Midbrain (tissue), 1 donor: Measurements from ENCODE around the gene RALB.
A peak's percentile ranks its signal among the peaks of the same experiment; 100 is the strongest.
"Not testable (repeated sequence)": the region's sequence is repeated elsewhere in the genome, so short reads cannot be mapped to it uniquely, and the experiment has no call there.

Experiments
- DNase-seq: peaks from one replicate; lab custom pipeline; 2025; lab: John Stamatoyannopoulos, UW

Gene RALB

DNA sequence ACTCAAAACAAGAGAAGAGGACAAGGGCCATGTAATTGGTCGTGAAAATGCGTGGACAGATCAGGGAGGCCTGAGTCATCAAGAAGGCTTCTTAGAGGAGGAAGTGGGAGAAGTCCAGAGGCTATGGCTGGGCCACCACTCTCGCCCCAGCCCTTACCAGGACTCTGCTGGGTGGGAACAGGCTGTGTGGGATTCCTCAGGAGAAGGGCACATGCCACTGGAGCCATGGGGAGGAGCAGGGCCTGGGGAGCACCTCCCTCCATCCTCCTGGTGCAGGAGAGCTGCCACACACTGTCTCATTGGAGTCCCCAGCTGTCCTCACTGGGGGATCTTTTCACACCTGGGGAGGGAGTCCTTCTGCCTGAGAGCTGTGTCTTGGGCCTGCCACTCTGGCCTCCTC is 9.4 kb upstream of the RALB start:
- DNase-seq, result no peak

DNA sequence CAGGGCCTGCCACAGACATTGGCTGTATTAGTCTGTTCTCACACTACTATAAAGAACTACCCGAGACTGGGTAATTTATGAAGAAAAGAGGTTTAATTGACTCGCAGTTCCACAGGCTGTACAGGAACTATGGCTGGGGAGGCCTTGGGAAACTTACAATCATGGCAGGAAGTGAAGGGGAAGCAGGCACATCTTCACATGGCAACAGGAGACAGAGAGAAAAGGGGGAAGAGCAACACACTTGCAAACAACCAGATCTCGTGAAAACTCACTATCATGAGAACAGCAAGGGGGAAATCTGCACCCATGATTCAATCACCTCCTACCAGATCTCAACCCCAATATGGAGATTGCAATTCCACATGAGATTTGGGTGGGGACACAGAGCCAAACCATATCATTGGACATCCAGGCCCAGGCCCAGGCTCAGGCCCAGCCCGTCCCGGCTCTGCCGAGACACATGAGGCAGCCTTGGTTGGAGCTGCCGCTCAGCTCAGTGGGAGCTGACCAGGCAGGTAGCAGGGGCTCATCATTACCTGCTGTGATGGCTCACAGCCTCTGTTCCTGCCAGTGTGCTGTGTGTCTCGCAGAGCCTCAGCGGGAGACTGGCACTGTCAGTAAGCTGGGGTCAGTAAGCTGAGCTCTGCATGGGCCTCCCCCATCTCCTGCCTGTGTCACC is 8.6 kb upstream of the RALB start:
- DNase-seq, result no peak

DNA sequence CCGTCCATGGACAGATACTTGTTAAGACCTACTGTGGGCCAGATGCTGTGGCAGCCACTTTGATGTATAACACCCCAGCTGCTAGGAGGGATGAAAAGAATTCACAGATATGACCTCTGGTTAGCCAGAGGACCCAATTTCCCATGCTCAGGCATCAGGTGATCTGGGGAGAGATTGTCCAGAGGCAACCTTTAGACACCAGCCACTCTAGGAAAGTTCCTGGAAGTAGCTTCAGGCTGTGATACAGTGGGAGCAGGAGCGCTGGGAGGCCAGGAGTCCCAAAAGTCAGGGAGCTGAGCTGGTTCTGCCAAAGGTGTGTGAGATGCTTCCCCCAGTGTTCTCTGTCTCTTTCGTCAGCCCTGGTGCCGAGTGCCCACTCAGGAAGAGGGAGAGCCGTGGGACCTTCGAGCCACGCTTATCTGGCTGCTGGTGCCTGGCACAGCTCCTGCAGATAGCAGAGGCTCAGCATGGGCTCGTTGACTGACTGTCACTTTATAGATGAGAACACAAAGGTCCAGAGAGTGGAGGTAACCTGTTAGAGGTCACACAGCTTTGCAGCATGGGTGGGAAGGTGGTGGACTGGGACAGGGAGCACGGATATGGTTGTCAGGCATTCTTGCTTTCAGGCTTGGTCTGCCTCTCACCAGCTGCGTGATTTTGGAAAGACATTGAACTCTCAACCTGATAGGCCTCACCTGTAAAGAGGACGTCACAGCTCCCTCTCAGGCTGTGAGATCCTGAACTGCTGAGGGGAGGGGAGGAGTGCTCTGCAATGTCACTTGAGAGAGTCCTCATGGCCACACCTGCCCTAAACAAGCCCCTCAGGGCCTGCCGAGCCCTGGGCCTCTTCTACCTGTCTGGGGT is 7.8 kb upstream of the RALB start:
- DNase-seq, result no peak

DNA sequence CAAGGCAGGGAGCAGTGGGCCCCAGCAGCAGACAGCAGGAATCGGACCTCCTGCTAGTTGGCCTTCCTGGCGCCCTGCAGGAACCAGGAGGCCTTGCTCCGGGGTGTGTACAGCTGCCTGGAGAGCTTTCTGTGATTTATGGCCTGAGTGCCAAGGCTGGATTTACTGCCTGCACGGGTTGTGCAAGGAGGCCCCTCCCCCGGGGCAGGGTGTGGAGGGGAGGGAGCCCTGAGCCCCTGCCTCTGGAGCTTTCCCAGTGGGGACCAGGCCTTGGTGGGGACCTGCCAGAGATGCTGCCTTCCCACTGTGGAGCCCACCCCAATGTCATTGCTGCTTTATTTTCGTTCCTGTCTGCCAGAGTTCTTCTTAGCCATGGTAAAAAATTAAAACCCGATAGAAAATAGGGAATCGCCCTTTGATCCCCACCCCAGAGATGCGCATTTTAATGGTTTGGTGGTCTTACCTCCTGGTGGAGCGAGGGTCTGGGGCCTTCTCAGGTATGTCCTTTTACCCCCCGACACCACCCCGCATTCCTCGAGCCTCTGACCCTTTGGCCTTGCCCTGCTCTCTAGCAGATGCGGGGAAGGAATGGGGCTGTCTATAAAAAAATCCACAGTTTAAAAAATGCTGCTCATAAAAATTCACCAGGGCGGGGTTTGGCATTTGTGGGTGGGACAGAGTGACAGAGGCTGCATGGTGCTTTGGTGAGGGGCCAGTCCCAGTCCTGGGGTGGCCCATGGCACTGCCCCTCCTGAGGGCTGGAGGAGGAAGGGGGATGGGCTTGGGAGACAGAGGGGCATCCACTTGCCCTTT is 6.9 kb upstream of the RALB start:
- DNase-seq, result no peak

DNA sequence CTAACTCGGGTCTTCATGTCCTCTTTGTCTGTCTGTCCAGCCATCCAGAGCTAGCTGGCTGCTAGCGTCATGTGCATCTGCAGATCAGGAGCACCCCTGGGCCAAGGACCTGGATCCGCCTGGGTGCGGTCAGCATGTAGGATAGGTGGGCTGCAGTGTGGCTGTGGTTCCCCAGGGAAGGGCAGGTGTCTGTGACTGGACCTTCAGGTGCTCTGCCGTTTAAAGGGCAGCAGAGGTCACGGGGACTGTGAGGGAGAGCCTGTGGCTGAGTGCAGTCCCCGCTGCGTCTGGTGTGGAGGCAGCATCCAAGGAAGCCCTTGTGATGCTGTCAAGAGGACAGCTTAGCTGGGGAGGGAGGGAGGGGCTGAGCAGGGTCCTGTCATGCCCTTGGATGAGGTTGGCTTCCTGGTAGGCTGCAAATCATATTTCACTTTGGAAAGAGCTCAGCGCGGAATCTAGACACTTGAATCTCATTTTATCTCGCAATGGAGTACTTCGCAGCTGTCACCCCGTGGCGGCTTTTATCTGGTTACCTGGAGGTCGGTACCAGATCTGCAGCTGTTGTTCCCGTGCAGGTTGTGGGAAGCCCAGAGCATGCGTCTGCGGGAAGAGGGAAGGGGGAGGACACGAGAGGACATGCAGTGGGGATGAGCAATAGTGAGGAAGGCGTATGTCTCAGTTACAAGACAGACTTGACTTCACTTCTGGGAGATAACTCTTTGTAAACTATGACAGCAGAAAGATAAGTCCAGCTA is 5.9 kb upstream of the RALB start:
- no peak for DNase-seq

DNA sequence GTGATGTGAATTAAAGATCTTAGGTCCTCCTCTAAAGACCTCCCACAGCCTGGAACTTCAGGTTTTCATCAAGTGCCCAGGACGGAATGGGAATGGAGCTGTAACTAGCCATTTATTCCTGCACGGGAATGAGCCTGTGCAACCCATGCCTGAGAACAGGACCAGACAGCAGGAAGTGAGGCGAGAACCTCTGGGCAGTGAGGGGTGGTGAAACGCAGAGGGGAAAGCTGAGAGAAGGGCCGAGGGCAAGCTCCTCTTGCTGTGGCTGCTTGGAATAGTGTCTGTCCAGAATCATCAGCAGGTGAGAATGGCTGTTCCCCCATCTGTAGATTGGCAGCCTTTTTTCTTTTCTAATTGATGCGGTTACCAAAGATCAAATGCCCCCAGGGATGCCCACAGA is 4.8 kb upstream of the RALB start:
- no peak for DNase-seq

GRCh38 chr2:120250640-120251039 is 2.0 kb upstream of the RALB start:
- DNase-seq, result no peak

DNA sequence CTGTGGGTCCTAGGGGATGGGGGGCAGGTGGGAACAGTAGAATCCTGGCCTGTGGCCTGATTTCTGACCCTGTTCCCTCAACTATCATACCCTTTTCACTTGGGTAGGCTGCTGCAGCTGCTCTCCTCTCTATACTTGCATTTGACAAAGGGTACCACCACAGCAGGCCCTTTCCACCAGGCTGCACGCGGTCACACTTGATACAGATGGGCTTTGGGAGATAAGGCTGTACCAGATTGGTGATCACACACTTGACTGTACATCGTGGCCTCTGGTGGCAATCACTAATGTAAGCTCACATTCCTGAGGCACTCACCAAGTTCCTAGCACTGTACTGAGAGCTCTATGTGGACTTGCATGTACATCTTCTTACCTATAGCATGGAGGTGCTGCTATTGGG is 1.6 kb upstream of the RALB start:
- no peak for DNase-seq

DNA sequence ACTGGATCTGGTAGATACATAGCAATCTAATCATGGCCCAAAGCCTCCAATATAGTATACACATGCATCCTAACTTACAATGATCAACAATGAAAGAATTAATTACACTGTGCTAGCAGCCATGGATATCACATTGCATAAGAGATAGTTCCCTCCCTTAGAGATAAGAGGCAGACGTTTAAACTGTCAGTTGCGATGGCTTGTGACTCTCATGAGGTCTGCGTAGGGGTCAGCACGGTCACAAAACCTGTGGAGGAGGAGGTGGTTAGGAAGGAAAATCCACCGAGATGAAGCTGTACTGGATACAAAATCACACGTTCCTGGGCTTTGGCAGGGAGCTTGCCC is 800 bp upstream of the RALB start:
- peak; percentile 21 for DNase-seq

GRCh38 chr2:120253021-120253882 is 600 bp downstream of the RALB start:
- DNase-seq, result peak; percentile 75

DNA sequence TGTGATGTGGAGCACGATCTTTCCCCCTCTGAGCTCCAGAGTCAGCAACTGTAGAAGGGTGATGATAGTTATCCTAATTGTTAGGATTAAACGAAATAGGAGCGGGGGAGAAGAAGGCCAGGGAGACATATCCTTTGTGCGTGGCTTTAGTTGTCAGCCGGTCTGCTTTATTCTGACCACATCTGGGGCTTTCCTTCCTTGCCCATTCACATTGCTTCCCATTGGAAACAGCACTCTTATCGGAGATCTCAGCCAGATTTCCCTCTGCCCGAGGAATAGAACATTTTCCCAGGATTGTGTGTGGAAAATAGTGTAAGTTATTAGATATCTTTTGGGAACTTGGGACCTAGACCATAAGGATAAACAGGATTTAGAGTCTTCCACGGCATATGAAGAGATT is 1.5 kb downstream of the RALB start:
- DNase-seq, result no peak

- no peak for DNase-seq
Observed at GRCh38 chr2:120255071-120255470, 2.4 kb downstream of the RALB start.

DNA sequence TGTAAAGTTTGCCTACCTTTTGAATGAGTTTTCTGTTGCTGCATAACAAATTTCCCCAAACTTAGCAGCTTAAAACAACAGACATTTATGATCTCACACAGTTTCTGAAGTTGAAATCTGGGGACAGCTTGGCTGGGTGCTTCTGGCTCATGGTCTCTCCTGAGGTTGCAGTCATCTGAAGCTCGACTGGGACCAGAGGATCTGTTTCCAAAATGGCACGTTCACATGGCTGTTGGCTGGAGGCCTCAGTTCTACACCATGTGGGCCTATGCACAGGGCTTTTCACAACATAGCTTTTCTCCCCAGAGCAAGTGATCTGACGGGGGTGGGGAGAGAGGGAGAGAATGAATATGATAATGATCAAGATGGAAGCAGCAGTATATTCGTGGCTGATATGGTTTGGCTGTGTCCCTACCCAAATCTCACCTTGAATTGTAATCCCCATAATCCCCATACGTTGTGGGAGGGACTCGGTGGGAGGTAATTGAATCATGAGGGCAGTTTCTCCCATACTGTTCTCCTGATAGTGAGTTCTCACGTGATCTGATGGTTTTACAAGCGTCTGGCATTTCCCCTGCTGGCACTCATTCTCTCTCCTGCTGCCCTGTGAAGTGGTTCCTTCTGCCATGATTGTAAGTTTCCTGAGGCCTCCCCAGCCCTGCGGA is 3.5 kb downstream of the RALB start:
- no peak for DNase-seq

GRCh38 chr2:120256651-120257000 is 4.0 kb downstream of the RALB start:
- DNase-seq, result no peak

DNA sequence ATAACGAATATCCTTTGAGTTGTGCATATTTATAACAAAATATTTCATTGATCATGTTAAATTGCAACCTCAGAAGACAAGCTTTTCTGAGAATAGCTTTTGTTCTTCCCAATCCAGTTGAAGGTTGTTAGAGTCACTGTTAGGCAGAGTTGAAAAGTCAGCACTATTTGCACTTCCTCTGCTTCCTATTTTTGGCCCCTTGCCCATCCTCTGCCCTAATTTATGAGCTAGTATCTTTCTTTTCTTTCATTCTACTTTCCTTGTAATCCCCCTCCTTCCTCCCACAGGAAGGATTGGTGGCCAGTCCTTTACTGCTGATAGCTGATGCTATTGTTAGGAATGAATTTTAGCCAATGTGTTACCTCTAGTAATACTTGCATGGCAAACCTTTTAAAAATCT is 4.9 kb downstream of the RALB start:
- no peak for DNase-seq

DNA sequence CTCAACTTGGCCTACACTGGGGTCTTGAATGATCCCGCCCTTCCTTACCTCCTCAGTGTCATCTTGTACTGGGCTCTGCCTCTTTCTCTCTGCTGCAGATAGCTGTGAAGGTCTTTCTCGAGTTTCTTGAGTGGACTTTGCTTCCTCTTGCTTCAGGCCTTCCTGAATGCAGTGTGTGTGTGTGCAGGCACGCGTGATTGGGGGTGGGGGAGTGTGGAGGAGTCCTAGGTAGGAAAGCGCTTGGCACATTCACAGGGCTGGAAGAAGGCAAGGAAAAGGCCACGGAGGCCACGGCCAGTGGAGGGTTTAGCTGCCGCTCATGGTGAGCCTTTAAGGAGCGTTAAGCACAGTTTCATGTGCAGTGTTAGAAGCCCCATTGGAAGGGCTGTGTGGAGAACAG is 5.5 kb downstream of the RALB start:
- DNase-seq, result no peak

- not testable (repeated sequence) for DNase-seq
Observed at GRCh38 chr2:120259939-120260338, 7.3 kb downstream of the RALB start.

GRCh38 chr2:120260736-120261135 is 8.1 kb downstream of the RALB start:
- no peak for DNase-seq

DNA sequence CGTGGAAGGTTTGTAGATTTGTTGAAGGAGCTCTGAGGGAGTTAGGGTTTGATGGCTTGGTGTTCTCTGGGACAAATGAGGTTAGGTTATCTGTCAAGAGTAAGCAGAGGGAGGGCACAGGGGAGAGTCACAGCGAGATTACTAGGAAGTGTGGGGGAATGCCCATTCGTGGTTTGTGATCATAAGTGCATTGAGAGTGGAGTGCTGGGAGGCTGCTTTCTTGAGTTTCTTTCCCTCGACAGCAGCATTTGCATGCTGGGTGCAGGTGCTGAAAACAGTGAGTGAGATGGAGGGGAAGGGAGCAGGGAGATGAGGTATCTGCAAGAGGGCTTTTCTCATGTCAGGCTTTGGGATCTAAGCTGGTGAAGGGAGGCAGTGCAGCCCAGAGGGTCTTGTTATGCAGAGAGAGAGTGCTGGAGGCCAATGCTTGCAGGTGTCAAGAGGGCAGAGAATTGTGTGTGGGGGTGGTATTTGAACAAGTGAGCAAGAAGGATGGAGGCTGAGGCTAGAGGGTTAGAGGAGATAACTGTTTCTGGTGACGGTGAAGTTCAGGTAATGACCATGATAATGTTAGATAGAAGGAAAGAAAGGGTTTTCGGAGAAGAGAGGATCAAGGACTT is 8.8 kb downstream of the RALB start:
- no peak for DNase-seq

- no peak for DNase-seq
Observed at GRCh38 chr2:120262150-120262549, 9.5 kb downstream of the RALB start.
